CD4-positive, CD25-positive, alpha-beta regulatory T cell (primary cell): ENCODE measurements around the gene CCNQ. TPM values are rescaled to one million over a fixed set of nuclear protein-coding genes. Genes with fewer than 3 reads are reported as not detected.

Experiments
- ATAC-seq, 2 donors: fragments of 150-1000 bp; cut with Tn5 transposase; one replicate each; pipeline ENCODE4 v1.10.0; 2021; ENCODE audit warnings: low read depth in 2 of 2, moderate number of reproducible peaks in 2 of 2, moderate library complexity in 1 of 2
- DNase-seq, 3 donors: peaks; one replicate each; pipeline versions ENCODE4 v3.0.0 to v3.0.0-alpha.2; 2012 to 2022; ENCODE audit warnings: mixed read lengths in 1 of 3
- H3K27ac ChIP-seq: one replicate; pipeline ENCODE4 v1.7.0; 2013; ENCODE audit warnings: mild to moderate bottlenecking, low read length; ENCODE audit not compliant: insufficient read depth, poor library complexity, severe bottlenecking
- H3K27me3 ChIP-seq: one replicate; pipeline ENCODE4 v1.7.0; 2013; ENCODE audit warnings: low read length; ENCODE audit not compliant: control insufficient read depth, insufficient read depth
- H3K36me3 ChIP-seq: one replicate; pipeline ENCODE4 v1.7.0; 2013; ENCODE audit warnings: mild to moderate bottlenecking, low read length, moderate library complexity; ENCODE audit not compliant: control insufficient read depth, insufficient read depth
- H3K4me1 ChIP-seq: 2 replicates; pipeline ENCODE4 v1.7.0; 2013; ENCODE audit warnings: mild to moderate bottlenecking, low read length; ENCODE audit not compliant: insufficient read depth, control insufficient read depth, poor library complexity, severe bottlenecking
- H3K4me3 ChIP-seq: one replicate; pipeline ENCODE4 v1.7.0; 2013; ENCODE audit warnings: low read depth, mild to moderate bottlenecking, low read length, moderate library complexity
- H3K9me3 ChIP-seq, 2 experiments: 1 replicate in 1 of 2; 2 replicates in 1 of 2; pipeline ENCODE4 v1.7.0; 2013; ENCODE audit warnings: low read length in 2 of 2, mild to moderate bottlenecking in 1 of 2, moderate library complexity in 1 of 2; ENCODE audit not compliant: control insufficient read depth in 2 of 2
- H3K27ac Mint-ChIP-seq, 3 donors: one replicate each; pipeline ENCODE4 v1.8.0; 2020 to 2022; ENCODE audit warnings: mild to moderate bottlenecking in 3 of 3, mixed read lengths in 3 of 3, moderate library complexity in 2 of 3
- H3K27me3 Mint-ChIP-seq: one replicate; pipeline ENCODE4 v1.8.0; 2022; ENCODE audit warnings: mild to moderate bottlenecking, mixed read lengths
- H3K36me3 Mint-ChIP-seq: one replicate; pipeline ENCODE4 v1.8.0; 2020; ENCODE audit warnings: mixed read lengths
- H3K4me1 Mint-ChIP-seq, 4 donors: one replicate each; pipeline ENCODE4 v1.8.0; 2020 to 2022; ENCODE audit warnings: mixed read lengths in 4 of 4, mild to moderate bottlenecking in 1 of 4
- H3K4me3 Mint-ChIP-seq, 4 donors: one replicate each; pipeline ENCODE4 v1.8.0; 2020 to 2022; ENCODE audit warnings: mild to moderate bottlenecking in 4 of 4, mixed read lengths in 4 of 4, moderate library complexity in 3 of 4
- H3K9me3 Mint-ChIP-seq, 7 donors: one replicate each; pipeline ENCODE4 v1.8.0; 2020 to 2022; ENCODE audit warnings: mixed read lengths in 7 of 7, mild to moderate bottlenecking in 3 of 7, moderate library complexity in 2 of 7
- polyA plus RNA-seq, 4 donors: library from polyadenylated mRNA; unstranded; fragments of 300-500 nt; fragmentation: Illumina TruSeq; gene quantifications; one replicate each; pipeline ENCODE4 v1.2.3, GENCODE V29; 2021
- total RNA-seq: library from RNA; stranded (reverse); gene quantifications from one replicate; pipeline ENCODE4 v1.2.3, GENCODE V29; 2022

Gene CCNQ
- total and polyA plus RNA-seq, 5 donors from 2014 or later = 23.8 to 78.4 (median 76.8) TPM

DNA sequence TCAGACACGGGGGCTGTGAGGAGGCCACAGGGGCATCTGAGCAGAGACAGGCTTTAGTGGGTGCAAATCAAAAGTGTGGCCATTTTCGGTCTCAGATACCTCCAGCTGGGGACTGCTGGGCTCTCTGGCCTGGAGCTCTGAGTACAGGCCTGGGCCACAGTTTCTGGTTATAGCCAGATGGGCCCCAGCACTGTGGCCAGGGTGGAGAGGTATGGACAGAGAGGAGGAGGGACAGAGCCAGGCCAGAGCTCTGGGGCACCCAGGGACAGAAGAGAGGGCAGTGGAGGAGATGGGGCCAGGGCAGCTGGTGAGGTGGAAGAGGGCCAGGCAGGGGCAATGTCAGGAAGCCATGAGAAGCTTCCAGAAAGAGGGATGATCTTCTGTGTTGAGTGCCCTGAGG, 20.1 kb downstream of the CCNQ start:
- no peaks in the 10 kb centered on the region for H3K27me3 Mint-ChIP-seq
- ATAC-seq = no peak
- peaks cover 15% of the 10 kb centered on the region for H3K4me1 ChIP-seq

GRCh38 chrX:153578200-153578835, 20.6 kb downstream of the CCNQ start:
- no peak overlapping the region for H3K27ac ChIP-seq
- no peak overlapping the region for H3K27ac Mint-ChIP-seq
- H3K4me3 Mint-ChIP-seq = no peak overlapping the region
- H3K36me3 ChIP-seq = no peaks in the 10 kb centered on the region
- no peaks in the 10 kb centered on the region for H3K27me3 ChIP-seq
- H3K36me3 Mint-ChIP-seq = no peaks in the 10 kb centered on the region
- H3K27me3 Mint-ChIP-seq = no peaks in the 10 kb centered on the region
- H3K4me3 ChIP-seq = no peak overlapping the region
- peaks cover 5 to 24% (median 11%) of the 10 kb centered on the region in 4 donors for H3K4me1 Mint-ChIP-seq
- H3K4me1 ChIP-seq = peaks cover 12% of the 10 kb centered on the region
- ATAC-seq (no peak), DNase-seq (no peak)
- H3K9me3 Mint-ChIP-seq = no peaks in the 10 kb centered on the region
- H3K9me3 ChIP-seq = no peaks in the 10 kb centered on the region

More for the DNA sequence above, 20.1 kb downstream of the CCNQ start:
- no peaks in the 10 kb centered on the region for H3K36me3 Mint-ChIP-seq
- no peak overlapping the region for H3K4me3 Mint-ChIP-seq
- DNase-seq = no peak
- Histone ChIP-seq H3K36me3 (no peaks in the 10 kb centered on the region), H3K9me3 (no peaks in the 10 kb centered on the region), H3K27me3 (no peaks in the 10 kb centered on the region), H3K27ac (no peak overlapping the region), H3K4me3 (no peak overlapping the region)
- H3K9me3 Mint-ChIP-seq = no peaks in the 10 kb centered on the region
- peaks cover 7 to 30% (median 13%) of the 10 kb centered on the region in 4 donors for H3K4me1 Mint-ChIP-seq
- peak overlapping the region in 1 of 3 donors; percentile 90 for H3K27ac Mint-ChIP-seq

GRCh38 chrX:153576961-153577360, 22.0 kb downstream of the CCNQ start:
- Mint-ChIP-seq H3K36me3 (no peaks in the 10 kb centered on the region), H3K27me3 (no peaks in the 10 kb centered on the region), H3K4me3 (no peak overlapping the region), H3K27ac (no peak overlapping the region), H3K9me3 (no peaks in the 10 kb centered on the region), H3K4me1 (peaks cover 0 to 11% (median 3%) of the 10 kb centered on the region in 4 donors)
- Histone ChIP-seq H3K4me3 (no peak overlapping the region), H3K9me3 (no peaks in the 10 kb centered on the region), H3K4me1 (no peaks in the 10 kb centered on the region), H3K27me3 (no peaks in the 10 kb centered on the region), H3K27ac (no peak overlapping the region), H3K36me3 (no peaks in the 10 kb centered on the region)
- no peak for ATAC-seq
- no peak for DNase-seq

GRCh38 chrX:153576239-153576870, 22.6 kb downstream of the CCNQ start:
- Histone ChIP-seq H3K27ac (no peak overlapping the region), H3K9me3 (no peaks in the 10 kb centered on the region), H3K4me3 (no peak overlapping the region), H3K36me3 (no peaks in the 10 kb centered on the region), H3K27me3 (no peaks in the 10 kb centered on the region), H3K4me1 (no peaks in the 10 kb centered on the region)
- no peak for DNase-seq
- no peak overlapping the region for H3K27ac Mint-ChIP-seq
- H3K27me3 Mint-ChIP-seq = no peaks in the 10 kb centered on the region
- no peaks in the 10 kb centered on the region for H3K9me3 Mint-ChIP-seq
- H3K4me3 Mint-ChIP-seq = no peak overlapping the region
- peaks cover 0 to 9% (median 3%) of the 10 kb centered on the region in 4 donors for H3K4me1 Mint-ChIP-seq
- H3K36me3 Mint-ChIP-seq = no peaks in the 10 kb centered on the region
- ATAC-seq = no peak

DNA sequence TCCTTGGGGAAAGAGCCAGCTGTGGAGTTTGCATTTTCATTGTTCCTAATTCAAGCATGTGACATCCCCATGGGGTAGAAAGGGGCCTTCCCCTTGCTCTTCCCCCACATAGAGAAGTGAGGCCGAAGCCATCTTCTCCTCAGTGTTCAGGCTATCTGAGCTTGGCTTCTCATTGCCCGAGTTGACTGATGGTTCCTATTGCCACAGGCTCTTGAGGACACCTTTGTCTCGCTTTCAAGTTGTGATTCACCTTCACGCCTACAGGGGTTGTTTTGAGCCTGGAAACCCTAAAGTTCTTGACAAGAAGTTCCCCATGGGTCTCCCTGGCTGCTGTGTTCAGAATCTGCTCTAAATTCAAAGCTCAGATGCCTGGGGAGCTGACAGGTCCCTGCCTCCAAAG, 25.0 kb downstream of the CCNQ start:
- peaks cover 0 to 4% (median 0%) of the 10 kb centered on the region in 4 donors for H3K4me1 Mint-ChIP-seq
- ATAC-seq (no peak), DNase-seq (peak in 1 of 3 donors; percentile 37)
- H3K27me3 Mint-ChIP-seq = no peaks in the 10 kb centered on the region
- no peaks in the 10 kb centered on the region for H3K36me3 Mint-ChIP-seq
- no peaks in the 10 kb centered on the region for H3K9me3 Mint-ChIP-seq
- Histone ChIP-seq H3K9me3 (no peaks in the 10 kb centered on the region), H3K27ac (no peak overlapping the region), H3K27me3 (no peaks in the 10 kb centered on the region), H3K4me3 (no peak overlapping the region), H3K36me3 (no peaks in the 10 kb centered on the region), H3K4me1 (no peaks in the 10 kb centered on the region)
- peak overlapping the region in 1 of 3 donors; percentile 38 for H3K27ac Mint-ChIP-seq
- H3K4me3 Mint-ChIP-seq = no peak overlapping the region

GRCh38 chrX:153572601-153573000, 26.3 kb downstream of the CCNQ start:
- Mint-ChIP-seq H3K27ac (no peak overlapping the region), H3K36me3 (no peaks in the 10 kb centered on the region), H3K4me3 (no peak overlapping the region), H3K4me1 (peaks cover 0 to 4% (median 0%) of the 10 kb centered on the region in 4 donors), H3K9me3 (no peaks in the 10 kb centered on the region), H3K27me3 (no peaks in the 10 kb centered on the region)
- H3K4me1 ChIP-seq = no peaks in the 10 kb centered on the region
- H3K36me3 ChIP-seq = no peaks in the 10 kb centered on the region
- H3K4me3 ChIP-seq = no peak overlapping the region
- ATAC-seq (no peak), DNase-seq (no peak)
- H3K9me3 ChIP-seq = no peaks in the 10 kb centered on the region
- H3K27ac ChIP-seq = no peak overlapping the region
- H3K27me3 ChIP-seq = no peaks in the 10 kb centered on the region

GRCh38 chrX:153571534-153571908, 27.4 kb downstream of the CCNQ start:
- no peaks in the 10 kb centered on the region for H3K27me3 Mint-ChIP-seq
- H3K9me3 Mint-ChIP-seq = no peaks in the 10 kb centered on the region
- H3K4me1 Mint-ChIP-seq = peaks cover 0 to 4% (median 0%) of the 10 kb centered on the region in 4 donors
- H3K27ac Mint-ChIP-seq = peak overlapping the region in 1 of 3 donors; percentile 46
- H3K9me3 ChIP-seq = no peaks in the 10 kb centered on the region
- H3K27ac ChIP-seq = no peak overlapping the region
- H3K36me3 ChIP-seq = no peaks in the 10 kb centered on the region
- H3K36me3 Mint-ChIP-seq = no peaks in the 10 kb centered on the region
- H3K4me1 ChIP-seq = no peaks in the 10 kb centered on the region
- ATAC-seq = no peak
- H3K27me3 ChIP-seq = no peaks in the 10 kb centered on the region
- H3K4me3 ChIP-seq = no peak overlapping the region
- no peak for DNase-seq
- no peak overlapping the region for H3K4me3 Mint-ChIP-seq

- ATAC-seq (no peak), DNase-seq (no peak)
- Histone ChIP-seq H3K27ac (no peak overlapping the region), H3K36me3 (no peaks in the 10 kb centered on the region), H3K27me3 (no peaks in the 10 kb centered on the region), H3K9me3 (no peaks in the 10 kb centered on the region), H3K4me1 (no peaks in the 10 kb centered on the region), H3K4me3 (no peak overlapping the region)
- Mint-ChIP-seq H3K9me3 (no peaks in the 10 kb centered on the region), H3K27me3 (no peaks in the 10 kb centered on the region), H3K36me3 (no peaks in the 10 kb centered on the region), H3K4me1 (peaks cover 0 to 4% (median 0%) of the 10 kb centered on the region in 4 donors), H3K4me3 (no peak overlapping the region), H3K27ac (peak overlapping the region in 1 of 3 donors; percentile 94)
These were observed 29.5 kb downstream of the CCNQ start for GRCh38 chrX:153569475-153569874.
